Measurements from ENCODE around the gene KIT. TPM values are rescaled to one million over a fixed set of nuclear protein-coding genes. Genes with fewer than 3 reads are reported as not detected.

KIT gene
- total RNA-seq, 1 donor from 2014 or later = 28.5 TPM

- intact Hi-C loops (cut with DNase I) = no loop called here
- no peak for DNase-seq
- H3K9me3 ChIP-seq = no peaks in the 10 kb centered on the region
- no peak overlapping the region for H3K27ac ChIP-seq
- TF ChIP-seq CTCF (IDR thresholded peaks at IDR 0.05) = no peak
- no peak for ATAC-seq
- H3K27me3 ChIP-seq (ENCODE audit: low read depth) = no peaks in the 10 kb centered on the region
- H3K4me1 ChIP-seq = no peaks in the 10 kb centered on the region
- no peaks in the 10 kb centered on the region for H3K36me3 ChIP-seq
- H3K4me3 ChIP-seq = no peak overlapping the region
Observed at GRCh38 chr4:54676658-54677057, 18.9 kb downstream of the KIT start.

DNA sequence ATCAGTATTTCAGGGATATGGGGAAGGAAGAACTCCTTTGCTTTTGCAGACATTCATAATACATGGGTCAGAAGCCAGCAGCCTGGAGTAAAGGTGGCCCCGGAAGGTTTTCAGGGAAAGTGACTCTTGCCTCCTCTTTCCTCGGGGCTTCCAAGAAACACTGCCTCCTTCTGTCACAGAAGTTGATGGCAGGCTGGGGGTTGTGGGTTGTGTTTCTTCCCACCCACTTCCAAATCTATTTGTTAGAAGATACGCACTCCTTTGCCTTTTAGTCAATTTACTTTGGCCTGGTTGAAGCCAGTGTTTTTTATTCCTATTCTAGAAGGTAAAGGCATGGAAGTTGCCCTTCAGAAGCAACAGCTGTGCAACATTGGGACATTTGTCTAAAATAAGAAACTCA, 19.7 kb downstream of the KIT start:
- intact Hi-C loops (cut with DNase I) = no loop called here
- no peak for ATAC-seq
- DNase-seq = no peak
- Histone ChIP-seq H3K9me3 (no peaks in the 10 kb centered on the region), H3K4me1 (no peaks in the 10 kb centered on the region), H3K4me3 (no peak overlapping the region), H3K36me3 (no peaks in the 10 kb centered on the region), H3K27me3 (ENCODE audit: low read depth) (no peaks in the 10 kb centered on the region), H3K27ac (no peak overlapping the region)
- no peak for TF ChIP-seq CTCF (IDR thresholded peaks at IDR 0.05)

- H3K27me3 ChIP-seq (ENCODE audit: low read depth) = no peaks in the 10 kb centered on the region
- no peaks in the 10 kb centered on the region for H3K9me3 ChIP-seq
- no peak overlapping the region for H3K27ac ChIP-seq
- no peak for ATAC-seq
- H3K4me3 ChIP-seq = no peak overlapping the region
- DNase-seq = no peak
- no peaks in the 10 kb centered on the region for H3K36me3 ChIP-seq
- no peak for TF ChIP-seq CTCF (IDR thresholded peaks at IDR 0.05)
- no peaks in the 10 kb centered on the region for H3K4me1 ChIP-seq
- intact Hi-C loops (cut with DNase I) = no loop called here
Observed at GRCh38 chr4:54677853-54678650, 20.3 kb downstream of the KIT start.

DNA sequence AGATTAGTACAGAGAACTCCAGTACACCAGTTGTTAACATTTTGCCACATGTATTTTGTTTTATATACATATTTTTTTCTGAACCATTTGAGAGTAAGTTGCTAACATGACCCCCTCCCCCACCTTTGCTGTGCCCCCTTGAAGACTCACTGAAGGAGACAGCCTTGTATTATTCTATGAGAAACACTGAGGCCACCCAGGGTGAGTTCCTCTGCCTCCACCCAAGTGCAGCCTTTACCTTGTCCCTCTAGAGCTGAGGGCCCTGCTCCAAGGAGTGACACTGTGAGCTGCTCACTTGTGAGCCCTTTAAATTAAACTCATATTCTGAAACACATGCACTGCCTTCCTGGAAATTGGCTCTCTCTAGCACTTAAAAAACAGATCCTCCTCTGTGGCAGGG, 21.1 kb downstream of the KIT start:
- intact Hi-C loops (cut with DNase I) = no loop called here
- Histone ChIP-seq H3K27ac (no peak overlapping the region), H3K4me1 (no peaks in the 10 kb centered on the region), H3K36me3 (no peaks in the 10 kb centered on the region), H3K4me3 (no peak overlapping the region), H3K9me3 (no peaks in the 10 kb centered on the region), H3K27me3 (ENCODE audit: low read depth) (no peaks in the 10 kb centered on the region)
- no peak for TF ChIP-seq CTCF (IDR thresholded peaks at IDR 0.05)
- no peak for ATAC-seq
- no peak for DNase-seq

GRCh38 chr4:54679813-54680212, 22.1 kb downstream of the KIT start:
- no peaks in the 10 kb centered on the region for H3K27me3 ChIP-seq (ENCODE audit: low read depth)
- DNase-seq = no peak
- no peaks in the 10 kb centered on the region for H3K9me3 ChIP-seq
- ATAC-seq = no peak
- intact Hi-C loops (cut with DNase I) = no loop called here
- no peak overlapping the region for H3K27ac ChIP-seq
- TF ChIP-seq CTCF (IDR thresholded peaks at IDR 0.05) = no peak
- H3K36me3 ChIP-seq = no peaks in the 10 kb centered on the region
- H3K4me3 ChIP-seq = no peak overlapping the region
- no peaks in the 10 kb centered on the region for H3K4me1 ChIP-seq
